DND-41 (cell line): Measurements from ENCODE around the gene BAG1.

Experiments
- ATAC-seq: fragments of 200-7000 bp; cut with Tn5 transposase; 3 replicates; pipeline ENCODE4 v1.9.1; 2021; ENCODE audit warnings: low read depth; ENCODE audit not compliant: insufficient read depth
- DNase-seq: peaks from one replicate; pipeline ENCODE4 v3.0.0-alpha.2; 2020
- H2AFZ ChIP-seq: 2 replicates; pipeline ENCODE4 v1.6.0; 2012; ENCODE audit warnings: low read depth, low read length
- H3K27ac ChIP-seq: 2 replicates; pipeline ENCODE4 v1.5.1; 2012; ENCODE audit warnings: low read length, inconsistent platforms
- H3K27me3 ChIP-seq: fragments of 200-600 bp; sonication (generic); 2 replicates; pipeline ENCODE4 v1.6.0; 2012; ENCODE audit warnings: low read length, mild to moderate bottlenecking, inconsistent platforms; ENCODE audit not compliant: insufficient read depth, poor library complexity
- H3K36me3 ChIP-seq: 2 replicates; pipeline ENCODE4 v1.5.1; 2012; ENCODE audit warnings: low read length, inconsistent platforms; ENCODE audit not compliant: insufficient read depth
- H3K4me1 ChIP-seq: 2 replicates; pipeline ENCODE4 v1.5.1; 2012; ENCODE audit warnings: mild to moderate bottlenecking, low read length; ENCODE audit not compliant: insufficient read depth
- H3K4me2 ChIP-seq: 2 replicates; pipeline ENCODE4 v1.6.0; 2012; ENCODE audit warnings: mild to moderate bottlenecking, moderate library complexity, low read length, inconsistent platforms; ENCODE audit not compliant: insufficient read depth
- H3K4me3 ChIP-seq, 2 experiments: fragments of 200-600 bp in 1 of 2; shearing (Covaris generic) in 1 of 2; 2 replicates each; pipeline ENCODE4 v1.5.1; 2012 to 2016; ENCODE audit warnings: inconsistent platforms in 2 of 2, low read length in 2 of 2, mild to moderate bottlenecking in 2 of 2, low read depth in 1 of 2, moderate library complexity in 1 of 2
- H3K79me2 ChIP-seq: 2 replicates; pipeline ENCODE4 v1.6.0; 2012; ENCODE audit warnings: low read length, inconsistent platforms; ENCODE audit not compliant: insufficient read depth
- H3K9ac ChIP-seq: 2 replicates; pipeline ENCODE4 v1.6.0; 2012; ENCODE audit warnings: low read depth, mild to moderate bottlenecking, inconsistent platforms, low read length, moderate library complexity
- H3K9me3 ChIP-seq: 2 replicates; pipeline ENCODE4 v1.5.1; 2012; ENCODE audit warnings: low read length, moderate library complexity, mild to moderate bottlenecking, inconsistent platforms; ENCODE audit not compliant: insufficient read depth, severe bottlenecking
- H4K20me1 ChIP-seq: 2 replicates; pipeline ENCODE4 v1.6.0; 2012; ENCODE audit warnings: low read length; ENCODE audit not compliant: insufficient read depth
- CTCF ChIP-seq: IDR thresholded peaks from 2 replicates; pipeline ENCODE4 v1.5.1; 2012; ENCODE audit warnings: borderline replicate concordance, low read length, moderate library complexity, mild to moderate bottlenecking; ENCODE audit not compliant: poor library complexity, severe bottlenecking; ENCODE audit errors: extremely low read depth
- EZH2 ChIP-seq: IDR thresholded peaks from 3 replicates; pipeline ENCODE4 v1.6.1; 2012; ENCODE audit warnings: borderline replicate concordance, low read depth, mild to moderate bottlenecking, moderate library complexity, low read length, inconsistent platforms; ENCODE audit not compliant: severe bottlenecking

Gene BAG1

GRCh38 chr9:33300546-33300945, 36.0 kb upstream of the BAG1 start:
- Histone ChIP-seq H3K79me2 (peaks cover 51% of the 10 kb centered on the region), H3K27me3 (no peaks in the 10 kb centered on the region), H3K27ac (no peak overlapping the region), H3K4me1 (peaks cover 30% of the 10 kb centered on the region), H3K36me3 (peaks cover 93% of the 10 kb centered on the region), H3K9me3 (no peaks in the 10 kb centered on the region), H4K20me1 (peaks cover 21% of the 10 kb centered on the region), H2AFZ (no peak overlapping the region), H3K4me2 (no peak overlapping the region), H3K9ac (no peak overlapping the region), H3K4me3 (no peak overlapping the region)
- TF ChIP-seq EZH2: no peak
- no peak for TF ChIP-seq CTCF
- DNase-seq (no peak), ATAC-seq (no peak)

GRCh38 chr9:33297432-33297831, 32.9 kb upstream of the BAG1 start:
- H3K4me1 ChIP-seq: peaks cover 39% of the 10 kb centered on the region
- H2AFZ ChIP-seq: no peak overlapping the region
- H3K79me2 ChIP-seq: peaks cover 82% of the 10 kb centered on the region
- H3K4me2 ChIP-seq: peak overlapping the region; percentile 24
- no peaks in the 10 kb centered on the region for H3K27me3 ChIP-seq
- peaks cover 21% of the 10 kb centered on the region for H4K20me1 ChIP-seq
- peak; percentile 67 for DNase-seq
- H3K27ac ChIP-seq: peak overlapping the region; percentile 60
- peaks cover 85% of the 10 kb centered on the region for H3K36me3 ChIP-seq
- H3K9ac ChIP-seq: no peak overlapping the region
- H3K4me3 ChIP-seq: no peak overlapping the region
- peak; percentile 92 for ATAC-seq
- TF ChIP-seq CTCF (no peak), EZH2 (no peak)
- H3K9me3 ChIP-seq: no peaks in the 10 kb centered on the region

- ATAC-seq: no peak
- Histone ChIP-seq H3K4me2 (no peak overlapping the region), H3K27me3 (no peaks in the 10 kb centered on the region), H3K27ac (no peak overlapping the region), H2AFZ (no peak overlapping the region), H3K4me1 (peaks cover 54% of the 10 kb centered on the region), H3K36me3 (peaks cover 66% of the 10 kb centered on the region), H3K4me3 (no peak overlapping the region), H3K9ac (no peak overlapping the region), H3K9me3 (no peaks in the 10 kb centered on the region), H3K79me2 (peaks cover 96% of the 10 kb centered on the region), H4K20me1 (peaks cover 21% of the 10 kb centered on the region)
- TF ChIP-seq CTCF: no peak
- TF ChIP-seq EZH2: no peak
- no peak for DNase-seq
Observed at GRCh38 chr9:33295571-33295970, 31.1 kb upstream of the BAG1 start.
